Measurements from ENCODE around the gene CDIPT. TPM values are rescaled to one million over a fixed set of nuclear protein-coding genes. Genes with fewer than 3 reads are reported as not detected.
"Not testable (repeated sequence)": the region's sequence is repeated elsewhere in the genome, so short reads cannot be mapped to it uniquely, and the experiment has no call there.

Gene CDIPT
- total RNA-seq: 47.2 and 53.9 TPM in 2 replicates
- 89.8 TPM for polyA plus RNA-seq (2012)

DNA sequence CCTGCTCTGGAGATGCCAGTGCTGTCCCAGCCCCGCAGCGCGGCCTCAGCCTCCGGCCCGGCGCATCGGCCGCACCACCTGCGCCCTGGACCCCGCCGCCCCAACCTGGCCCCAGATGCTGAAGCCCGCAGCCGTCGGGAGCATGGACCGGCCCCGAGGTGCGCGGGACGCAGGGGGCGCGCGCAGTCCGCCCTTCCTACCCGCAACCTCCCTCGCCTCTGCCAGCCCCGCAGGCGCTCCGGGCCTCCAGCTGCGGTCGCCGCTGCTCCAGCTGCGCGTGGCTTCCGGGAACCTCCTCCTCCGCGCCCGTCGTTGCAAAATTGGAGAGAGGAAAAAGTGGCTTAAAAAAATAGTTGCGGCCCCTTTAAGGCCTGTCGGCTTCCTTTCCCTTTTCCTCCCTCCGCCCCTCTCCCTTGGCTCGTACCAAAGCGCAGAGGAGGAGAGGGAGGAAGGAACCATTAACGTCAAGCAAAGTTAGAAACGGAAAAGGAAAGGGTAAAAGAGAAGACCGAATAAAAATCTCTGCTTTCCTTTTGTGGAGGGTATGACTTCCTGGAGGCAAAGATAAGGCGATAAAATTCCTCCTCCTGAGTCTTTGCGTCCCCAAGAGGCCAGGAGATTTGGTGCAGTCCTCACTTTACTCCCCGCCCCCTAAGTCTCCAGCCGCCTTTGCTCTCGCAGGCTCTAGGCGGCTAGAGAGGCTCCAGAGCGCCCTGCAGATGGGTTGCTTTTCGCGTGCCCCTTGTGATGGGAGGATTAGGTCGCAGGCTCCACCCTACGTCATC, at the start of gene CDIPT:
Gene CDIPT, minus strand, starts transcription at position 343 of the 785 bp plus-strand sequence. CDS start 369 bp downstream, outside the sequence.
- peak; percentile 97 for DNase-seq (ENCODE audit: low read depth)

DNA sequence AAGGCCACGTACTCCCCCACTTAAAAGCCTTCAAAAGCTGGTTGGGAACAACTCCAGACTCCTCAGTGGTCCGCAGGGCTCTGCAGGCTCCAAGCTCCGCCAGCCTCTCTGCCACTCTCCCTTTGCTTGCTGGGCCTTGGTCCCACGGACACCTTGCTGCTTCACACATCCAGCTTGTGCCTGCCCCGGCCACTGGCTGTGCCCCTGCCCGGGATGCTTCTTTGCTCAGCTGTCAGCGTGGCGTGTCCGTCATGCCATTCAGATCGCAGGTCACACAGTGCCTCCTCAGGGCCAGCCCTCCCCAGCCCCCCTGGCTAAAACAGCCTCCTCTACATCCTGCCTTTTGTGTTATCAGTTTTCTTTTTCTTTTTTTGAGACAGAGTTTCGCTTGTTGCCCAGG, 49.1 kb upstream of the CDIPT start:
- no peak for DNase-seq (ENCODE audit: low read depth)

- no peak for DNase-seq (ENCODE audit: low read depth)
Observed at GRCh38 chr16:29911676-29912010, 48.6 kb upstream of the CDIPT start.

DNA sequence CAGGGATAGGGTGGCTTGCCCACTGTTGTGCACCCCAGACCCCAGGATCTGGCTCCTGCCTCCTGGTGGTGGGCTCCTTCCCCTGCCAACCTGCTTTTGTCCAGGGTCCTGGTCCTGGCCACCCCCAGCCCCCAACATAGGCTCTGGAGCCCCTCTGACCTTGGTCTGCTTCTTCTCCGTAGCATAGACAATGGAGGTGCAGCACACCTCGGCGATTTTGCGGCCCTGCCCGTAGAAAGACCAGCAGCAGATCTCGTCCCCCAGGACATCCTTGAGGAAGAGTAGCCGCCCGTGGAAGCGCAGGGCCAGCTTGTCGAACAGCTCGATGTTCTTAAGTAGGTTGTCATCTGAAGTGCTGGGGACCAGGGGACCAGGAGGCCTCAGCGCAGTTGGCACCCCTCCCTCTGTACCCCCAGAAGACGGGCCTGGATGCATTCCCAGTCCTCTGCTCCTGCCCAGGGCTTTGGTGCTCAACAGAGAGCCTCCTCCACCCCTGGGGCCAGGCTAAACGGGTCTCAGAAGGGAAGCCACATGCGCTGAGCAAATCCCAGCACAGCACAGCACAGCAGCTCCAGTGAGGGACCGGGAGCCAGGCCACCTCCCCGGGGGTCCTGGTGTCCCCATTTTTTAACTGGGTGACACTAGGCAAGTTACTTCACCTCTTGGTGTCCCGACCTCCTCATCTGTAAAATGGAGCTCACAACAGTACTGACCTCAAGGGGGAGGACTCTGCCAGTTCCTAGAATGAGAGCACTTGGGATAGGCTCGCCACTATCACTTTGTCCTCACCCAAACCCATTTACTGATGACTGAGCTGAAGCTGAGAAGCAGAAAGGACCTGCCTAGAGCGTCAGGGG, 48.0 kb upstream of the CDIPT start:
- DNase-seq (ENCODE audit: low read depth): no peak

DNA sequence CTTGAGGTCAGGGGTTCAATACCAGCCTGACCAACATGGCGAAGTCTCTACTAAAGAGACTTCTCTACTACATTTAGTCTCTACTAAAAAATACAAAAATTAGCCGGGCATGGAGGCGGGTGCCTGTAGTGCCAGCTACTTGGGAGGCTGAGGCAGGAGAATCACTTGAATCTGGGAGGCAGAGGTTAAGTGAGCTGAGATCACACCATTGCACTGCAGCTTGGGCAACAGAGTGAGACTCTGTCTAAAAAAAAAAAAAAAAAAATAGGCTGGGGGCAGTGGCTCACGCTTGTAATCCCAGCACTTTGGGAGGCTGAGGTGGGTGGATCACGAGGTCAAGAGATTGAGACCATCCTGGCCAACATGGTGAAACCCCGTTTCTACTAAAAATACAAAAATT, 46.8 kb upstream of the CDIPT start:
- not testable (repeated sequence) for DNase-seq (ENCODE audit: low read depth)

- DNase-seq (ENCODE audit: low read depth): peak; percentile 48
Observed at GRCh38 chr16:29909391-29909790, 46.4 kb upstream of the CDIPT start.

- DNase-seq (ENCODE audit: low read depth): no peak
Observed at GRCh38 chr16:29908719-29909220, 45.7 kb upstream of the CDIPT start.

DNA sequence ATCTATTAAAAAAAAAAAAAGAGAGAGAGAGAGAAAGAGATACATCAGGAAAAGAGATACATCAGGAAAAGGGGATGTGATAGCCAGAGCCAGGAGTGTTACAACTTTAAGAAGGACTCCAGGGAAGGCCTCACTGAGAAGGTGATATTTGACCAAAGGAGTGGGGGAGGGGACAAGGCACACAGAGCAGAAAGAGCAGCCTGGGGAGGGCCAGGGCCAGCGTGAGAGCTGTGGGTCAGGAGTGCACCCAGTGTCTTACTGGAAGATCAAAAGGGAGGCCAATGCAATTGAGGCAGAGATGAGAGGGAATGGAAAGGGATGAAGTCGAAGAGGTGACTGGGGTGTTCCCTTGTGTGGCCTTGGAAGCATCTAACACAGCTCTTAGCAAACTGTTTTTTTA, 44.9 kb upstream of the CDIPT start:
- no peak for DNase-seq (ENCODE audit: low read depth)

GRCh38 chr16:29906520-29907244, 43.7 kb upstream of the CDIPT start:
- DNase-seq (ENCODE audit: low read depth): no peak

GRCh38 chr16:29905668-29906067, 42.6 kb upstream of the CDIPT start:
- no peak for DNase-seq (ENCODE audit: low read depth)

- no peak for DNase-seq (ENCODE audit: low read depth)
Observed at GRCh38 chr16:29904947-29905346, 41.9 kb upstream of the CDIPT start.

- no peak for DNase-seq (ENCODE audit: low read depth)
Observed at GRCh38 chr16:29903590-29903989, 40.6 kb upstream of the CDIPT start.

GRCh38 chr16:29901607-29901945, 38.5 kb upstream of the CDIPT start:
- DNase-seq (ENCODE audit: low read depth): no peak

GRCh38 chr16:29900888-29901606, 38.0 kb upstream of the CDIPT start:
- no peak for DNase-seq (ENCODE audit: low read depth)

GRCh38 chr16:29900102-29900887, 37.3 kb upstream of the CDIPT start, which contains the start of gene ASPHD1:
Gene ASPHD1 (plus strand): TSS chr16:29900488. CDS start chr16:29900972, 484 bp downstream.
- DNase-seq (ENCODE audit: low read depth): peak; percentile 72

DNA sequence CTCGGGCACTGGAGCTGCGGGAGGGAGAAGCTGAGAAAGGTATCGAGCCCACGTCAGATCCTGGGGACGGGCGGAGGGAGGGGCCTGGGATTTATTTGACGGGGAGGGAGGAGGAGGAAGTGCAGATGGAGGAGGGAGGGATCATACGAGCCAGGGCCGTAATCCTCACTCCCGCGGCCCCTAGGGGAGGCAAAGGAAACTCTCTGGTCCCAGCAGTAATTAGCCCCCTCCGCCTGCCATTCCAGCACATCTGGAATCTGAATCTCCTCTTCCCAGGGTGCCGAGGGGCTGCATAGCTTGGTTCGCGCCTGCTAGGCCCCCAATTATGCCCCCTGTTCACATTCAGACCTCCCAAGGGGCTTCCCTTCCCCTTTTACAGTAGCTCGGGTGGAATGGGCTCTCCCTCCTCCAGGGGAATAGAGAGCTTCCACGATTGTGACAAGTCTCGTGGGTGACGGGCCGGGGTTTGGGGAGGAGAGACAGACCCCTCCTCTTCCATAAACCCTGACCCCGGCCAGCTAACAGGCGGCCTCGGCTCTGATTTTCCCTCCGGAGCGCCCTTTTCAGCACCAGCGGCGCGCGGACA, 36.6 kb upstream of the CDIPT start, which contains the start of gene SEZ6L2:
Gene SEZ6L2, minus strand, starts transcription at position 35 of the 586 bp plus-strand sequence. CDS start 531 bp downstream, outside the sequence.
- DNase-seq (ENCODE audit: low read depth): peak; percentile 74

GRCh38 chr16:29898804-29899515, 35.9 kb upstream of the CDIPT start:
- DNase-seq (ENCODE audit: low read depth): peak; percentile 24

DNA sequence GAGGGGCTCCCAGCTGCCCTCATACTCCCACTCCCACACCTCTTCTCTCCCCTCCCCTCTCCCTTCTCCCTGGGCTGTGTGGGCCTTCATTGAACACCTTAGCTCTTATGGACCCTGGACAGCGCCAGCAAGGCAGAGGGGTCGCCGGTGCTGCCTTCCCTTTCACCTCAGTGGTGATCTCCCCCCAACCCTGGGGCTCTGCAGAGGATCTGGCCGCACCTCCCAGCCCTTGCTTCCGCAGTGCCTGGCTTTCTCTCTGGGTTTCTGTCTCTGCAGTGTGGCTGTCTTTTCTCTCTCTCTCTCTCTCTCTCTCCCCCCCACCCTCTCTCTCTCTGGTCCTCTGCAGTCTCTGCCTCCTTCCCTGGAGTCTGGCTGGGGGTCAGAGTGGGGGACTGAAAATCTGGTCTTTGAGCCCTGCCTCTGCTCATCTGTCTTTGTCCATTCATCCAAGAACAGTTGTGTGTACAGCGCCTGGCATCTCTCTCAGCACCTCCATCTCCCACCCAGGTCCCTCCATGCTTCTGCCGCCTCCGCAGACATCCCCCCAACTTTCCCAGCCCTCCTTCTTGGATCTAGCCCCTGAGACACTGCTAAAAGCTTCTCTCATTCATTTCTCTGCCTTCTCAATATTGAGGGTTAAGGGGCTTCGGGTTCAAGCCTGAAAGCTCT, 35.2 kb upstream of the CDIPT start:
- no peak for DNase-seq (ENCODE audit: low read depth)
